Uterus (tissue), 4 donors: Measurements from ENCODE around the gene MANEAL. TPM values are rescaled to one million over a fixed set of nuclear protein-coding genes. Genes with fewer than 3 reads are reported as not detected.

Experiments
- DNase-seq, 2 donors: peaks; one replicate each; pipeline ENCODE4 v3.0.0-alpha.2; 2019 to 2020
- H3K27ac ChIP-seq, 2 donors: fragments of 200-600 bp; sonication (generic); 1 replicate in 1 of 2; 2 replicates in 1 of 2; pipeline ENCODE4 v1.5.1; 2016 to 2018
- H3K27me3 ChIP-seq, 2 donors: fragments of 200-600 bp; sonication (generic); one replicate each; pipeline ENCODE4 v1.5.1; 2018 to 2019; ENCODE audit warnings: control low read depth in 1 of 2
- H3K36me3 ChIP-seq, 2 donors: fragments of 200-600 bp; sonication (generic); one replicate each; pipeline ENCODE4 v1.5.1; 2019; ENCODE audit warnings: control low read depth in 1 of 2
- H3K4me1 ChIP-seq, 2 donors: fragments of 200-600 bp; sonication (generic); one replicate each; pipeline ENCODE4 v1.5.1; 2018 to 2019; ENCODE audit warnings: control low read depth in 1 of 2
- H3K4me3 ChIP-seq, 2 donors: fragments of 200-600 bp; sonication (generic); 1 replicate in 1 of 2; 2 replicates in 1 of 2; pipeline ENCODE4 v1.5.1; 2018 to 2019; ENCODE audit warnings: mild to moderate bottlenecking in 1 of 2
- H3K9me3 ChIP-seq, 2 donors: fragments of 200-600 bp; sonication (generic); one replicate each; pipeline ENCODE4 v1.5.1; 2019; ENCODE audit warnings: control low read depth in 1 of 2
- POLR2A ChIP-seq, 2 donors: fragments of 450-650 bp; IDR thresholded peaks; one replicate each; pipeline ENCODE4 v1.6.1; 2016; ENCODE audit warnings: antibody characterized with exemption in 2 of 2, mild to moderate bottlenecking in 1 of 2, moderate library complexity in 1 of 2
- intact Hi-C: fragments of 100-400 bp; cut with DNase I; formaldehyde crosslinking; loops from one replicate; pipeline ENCODE4 v1.15.1; 2023; ENCODE audit warnings: low total_unique reads
- total RNA-seq, 4 donors: library from RNA; depleted of rRNA in 3 of 4; stranded (reverse); fragments of >200 nt in 3 of 4; gene quantifications; one replicate each; pipeline versions ENCODE4 v1.1.0 to v1.2.4, GENCODE V29; 2014 to 2023
- TF ChIP-seq, protein P1 (sequence below), 4 experiments: fragments of 200-600 bp in 2 of 4; fragments of 450-650 bp in 2 of 4; sonication (generic) in 2 of 4; IDR thresholded peaks; one replicate each; pipeline ENCODE4 v1.5.1; 2016 to 2019; ENCODE audit warnings: antibody characterized with exemption in 4 of 4, mild to moderate bottlenecking in 2 of 4, moderate library complexity in 1 of 4
- donor health status: DM: yes; HTN: yes; CAD: no.

MANEAL gene
- total RNA-seq, 4 donors from 2014 or later, result 1.8 to 2.6 TPM; not detected in 2

DNA sequence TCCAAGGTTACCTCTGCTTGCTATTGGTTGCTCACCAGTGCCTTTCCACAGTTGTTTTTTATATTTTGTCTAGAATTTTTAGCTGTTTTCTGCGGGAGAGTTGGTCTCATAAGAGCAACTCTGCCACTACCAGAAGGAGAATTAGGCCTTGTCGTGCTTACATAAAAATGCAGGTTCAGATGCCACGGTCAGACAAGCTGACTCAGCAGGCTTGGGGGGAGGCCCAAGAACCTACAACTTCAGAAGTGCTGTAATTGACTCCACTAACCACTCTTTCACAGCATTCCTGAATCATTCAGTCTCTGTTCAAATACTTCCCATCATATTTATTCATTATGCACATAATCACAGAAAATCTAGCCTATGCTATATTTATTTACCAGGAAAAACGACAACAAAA is 37.5 kb downstream of the MANEAL start:
- TF ChIP-seq, protein P1, sequence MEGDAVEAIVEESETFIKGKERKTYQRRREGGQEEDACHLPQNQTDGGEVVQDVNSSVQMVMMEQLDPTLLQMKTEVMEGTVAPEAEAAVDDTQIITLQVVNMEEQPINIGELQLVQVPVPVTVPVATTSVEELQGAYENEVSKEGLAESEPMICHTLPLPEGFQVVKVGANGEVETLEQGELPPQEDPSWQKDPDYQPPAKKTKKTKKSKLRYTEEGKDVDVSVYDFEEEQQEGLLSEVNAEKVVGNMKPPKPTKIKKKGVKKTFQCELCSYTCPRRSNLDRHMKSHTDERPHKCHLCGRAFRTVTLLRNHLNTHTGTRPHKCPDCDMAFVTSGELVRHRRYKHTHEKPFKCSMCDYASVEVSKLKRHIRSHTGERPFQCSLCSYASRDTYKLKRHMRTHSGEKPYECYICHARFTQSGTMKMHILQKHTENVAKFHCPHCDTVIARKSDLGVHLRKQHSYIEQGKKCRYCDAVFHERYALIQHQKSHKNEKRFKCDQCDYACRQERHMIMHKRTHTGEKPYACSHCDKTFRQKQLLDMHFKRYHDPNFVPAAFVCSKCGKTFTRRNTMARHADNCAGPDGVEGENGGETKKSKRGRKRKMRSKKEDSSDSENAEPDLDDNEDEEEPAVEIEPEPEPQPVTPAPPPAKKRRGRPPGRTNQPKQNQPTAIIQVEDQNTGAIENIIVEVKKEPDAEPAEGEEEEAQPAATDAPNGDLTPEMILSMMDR (IDR thresholded peaks at IDR 0.05), result no peak
- no peak for TF ChIP-seq POLR2A (IDR thresholded peaks at IDR 0.05)
- no peaks in the 10 kb centered on the region for H3K4me1 ChIP-seq
- H3K36me3 ChIP-seq, result no peaks in the 10 kb centered on the region
- no peak overlapping the region for H3K4me3 ChIP-seq
- H3K27ac ChIP-seq, result no peak overlapping the region
- intact Hi-C loops, result no loop called here
- DNase-seq, result no peak
- no peaks in the 10 kb centered on the region for H3K9me3 ChIP-seq
- no peaks in the 10 kb centered on the region for H3K27me3 ChIP-seq

DNA sequence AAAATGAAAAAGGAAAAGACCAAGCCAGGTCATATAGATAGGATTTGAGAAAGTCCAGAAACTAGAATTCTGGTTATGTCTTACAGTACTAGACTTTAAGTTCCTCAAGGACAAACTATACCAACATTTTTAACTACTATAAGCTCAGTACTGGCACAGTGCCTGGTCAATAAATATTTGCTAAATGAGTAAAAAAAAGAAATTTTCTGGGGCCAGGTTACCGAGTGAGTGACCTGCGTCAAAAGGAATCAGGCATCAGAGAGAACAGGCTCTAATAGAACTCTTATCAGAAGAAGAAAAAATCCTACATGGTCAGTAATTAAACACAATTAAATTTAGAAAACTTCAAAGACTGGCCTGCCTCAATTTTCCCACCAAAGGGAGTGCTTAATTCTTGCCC is 38.2 kb downstream of the MANEAL start:
- no peak for DNase-seq
- intact Hi-C loops, result no loop called here
- Histone ChIP-seq H3K9me3 (no peaks in the 10 kb centered on the region), H3K36me3 (no peaks in the 10 kb centered on the region), H3K4me3 (no peak overlapping the region), H3K27ac (no peak overlapping the region), H3K4me1 (no peaks in the 10 kb centered on the region), H3K27me3 (no peaks in the 10 kb centered on the region)
- TF ChIP-seq POLR2A (IDR thresholded peaks at IDR 0.05), result no peak
- TF ChIP-seq, protein P1 (IDR thresholded peaks at IDR 0.05), result no peak

DNA sequence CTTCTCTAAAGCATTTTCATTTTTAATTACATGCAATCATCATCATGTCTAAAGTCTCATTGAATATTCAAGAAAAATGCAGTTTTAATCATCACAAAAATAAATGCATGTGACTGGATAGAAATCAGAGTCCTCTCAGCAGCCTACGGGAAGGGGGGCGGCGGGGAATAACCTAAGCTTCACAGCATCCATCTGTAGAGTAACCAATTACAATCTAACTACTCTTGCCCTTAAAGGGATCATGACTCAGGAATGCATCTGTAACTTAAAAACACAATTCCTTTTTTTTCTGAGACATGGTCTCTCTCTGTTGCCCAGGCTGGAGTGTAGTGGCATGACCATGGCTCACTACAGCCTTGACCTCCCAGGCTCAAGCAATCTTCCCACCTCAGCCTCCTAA is 43.1 kb downstream of the MANEAL start:
- TF ChIP-seq, protein P1 (IDR thresholded peaks at IDR 0.05), result no peak
- no peak for TF ChIP-seq POLR2A (IDR thresholded peaks at IDR 0.05)
- H3K9me3 ChIP-seq, result no peaks in the 10 kb centered on the region
- intact Hi-C loops, result no loop called here
- H3K27me3 ChIP-seq, result no peaks in the 10 kb centered on the region
- no peaks in the 10 kb centered on the region for H3K4me1 ChIP-seq
- no peak for DNase-seq
- H3K36me3 ChIP-seq, result no peaks in the 10 kb centered on the region
- H3K4me3 ChIP-seq, result no peak overlapping the region
- H3K27ac ChIP-seq, result no peak overlapping the region

DNA sequence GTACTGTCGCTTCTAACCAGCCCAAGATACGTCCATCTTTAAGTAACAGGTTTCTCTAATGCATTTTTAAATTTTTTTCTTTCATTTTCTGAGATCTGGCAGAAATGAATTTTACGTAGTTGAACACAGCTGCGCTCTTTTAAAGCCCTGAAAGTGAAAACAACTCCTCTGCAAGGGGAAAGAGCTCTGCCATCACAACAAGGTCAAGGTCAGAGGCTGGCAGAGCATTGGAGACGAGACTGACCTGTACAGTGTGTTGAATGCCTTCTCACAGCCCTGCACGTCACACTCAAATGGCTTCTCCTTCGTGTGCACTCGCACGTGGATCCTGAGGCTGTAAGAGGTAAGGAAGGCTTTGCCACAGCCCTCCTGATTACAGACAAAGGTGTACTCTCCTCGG is 46.0 kb downstream of the MANEAL start:
- H3K4me1 ChIP-seq, result no peaks in the 10 kb centered on the region
- H3K27ac ChIP-seq, result no peak overlapping the region
- intact Hi-C loops, result no loop called here
- no peaks in the 10 kb centered on the region for H3K9me3 ChIP-seq
- no peak overlapping the region for H3K4me3 ChIP-seq
- no peaks in the 10 kb centered on the region for H3K36me3 ChIP-seq
- H3K27me3 ChIP-seq, result no peaks in the 10 kb centered on the region
- TF ChIP-seq, protein P1 (IDR thresholded peaks at IDR 0.05), result no peak
- no peak for TF ChIP-seq POLR2A (IDR thresholded peaks at IDR 0.05)
- no peak for DNase-seq

DNA sequence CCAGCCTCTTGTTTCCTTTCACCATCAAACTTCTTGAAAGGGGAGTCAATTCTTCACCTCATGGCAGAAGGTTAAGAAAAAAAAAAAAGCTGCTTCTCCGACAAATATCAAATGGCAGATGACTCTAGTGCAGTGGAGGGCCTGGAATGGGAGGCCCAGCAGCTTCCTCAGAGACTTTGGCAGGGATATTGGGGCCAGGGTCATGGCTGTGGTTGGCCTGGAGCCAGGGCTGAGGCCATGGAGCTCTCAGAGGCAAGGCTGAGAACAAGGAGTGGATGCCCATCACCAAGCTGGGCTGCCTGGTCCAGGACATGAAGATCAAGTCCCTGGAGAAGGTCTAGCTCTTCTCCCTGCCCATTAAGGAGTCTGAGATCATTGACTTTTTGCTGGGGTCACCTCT is 47.1 kb downstream of the MANEAL start:
- TF ChIP-seq, protein P1 (IDR thresholded peaks at IDR 0.05), result no peak
- TF ChIP-seq POLR2A (IDR thresholded peaks at IDR 0.05), result no peak
- Histone ChIP-seq H3K36me3 (no peaks in the 10 kb centered on the region), H3K4me1 (no peaks in the 10 kb centered on the region), H3K4me3 (no peak overlapping the region), H3K27ac (no peak overlapping the region), H3K9me3 (no peaks in the 10 kb centered on the region), H3K27me3 (no peaks in the 10 kb centered on the region)
- no peak for DNase-seq
- intact Hi-C loops, result no loop called here
